Ectodermal cell (in vitro differentiated cells): Measurements from ENCODE around the gene CPSF3.

Experiments used
- H3K27ac ChIP-seq: 2 replicates; pipeline ENCODE4 v1.7.0; 2013; ENCODE audit warnings: mild to moderate bottlenecking, low read depth, low read length; ENCODE audit not compliant: insufficient read depth, poor library complexity, severe bottlenecking
- H3K27me3 ChIP-seq: 2 replicates; pipeline ENCODE4 v1.7.0; 2013; ENCODE audit warnings: mild to moderate bottlenecking, low read length; ENCODE audit not compliant: insufficient read depth, control insufficient read depth, poor library complexity, severe bottlenecking
- H3K36me3 ChIP-seq: one replicate; pipeline ENCODE4 v1.7.0; 2013; ENCODE audit warnings: low read length; ENCODE audit not compliant: control insufficient read depth, insufficient read depth
- H3K4me1 ChIP-seq: one replicate; pipeline ENCODE4 v1.7.0; 2013; ENCODE audit warnings: low read length; ENCODE audit not compliant: control insufficient read depth, insufficient read depth
- H3K4me3 ChIP-seq: 2 replicates; pipeline ENCODE4 v1.7.0; 2013; ENCODE audit warnings: low read depth, low read length, control low read depth; ENCODE audit not compliant: insufficient read depth
- H3K9me3 ChIP-seq: 2 replicates; pipeline ENCODE4 v1.7.0; 2013; ENCODE audit warnings: mild to moderate bottlenecking, low read length, moderate library complexity; ENCODE audit not compliant: control insufficient read depth
- WGBS, 2 experiments: methylation state at CpG; one replicate each; pipeline ENCODE4 v1.1.7; 2013; ENCODE audit warnings: missing lambda C conversion rate in 2 of 2; 5-methylcytosine and 5-hydroxymethylcytosine counted together

Gene CPSF3

GRCh38 chr2:9440058-9440727, 16.7 kb downstream of the CPSF3 start:
- WGBS, 2 experiments = 100% methylated on average over 1 of the region's 1 CpG
- no peak overlapping the region for H3K27ac ChIP-seq
- H3K9me3 ChIP-seq = no peaks in the 10 kb centered on the region
- no peaks in the 10 kb centered on the region for H3K27me3 ChIP-seq
- no peak overlapping the region for H3K4me3 ChIP-seq
- H3K4me1 ChIP-seq = no peaks in the 10 kb centered on the region
- peaks cover 41% of the 10 kb centered on the region for H3K36me3 ChIP-seq

GRCh38 chr2:9441556-9441955, 18.1 kb downstream of the CPSF3 start:
- peaks cover 50% of the 10 kb centered on the region for H3K36me3 ChIP-seq
- WGBS, 2 experiments = 66% methylated on average over 3 of the region's 3 CpGs

GRCh38 chr2:9443526-9443925, 20.1 kb downstream of the CPSF3 start:
- WGBS, 2 experiments = 96 to 98% methylated on average over 5 of the region's 5 CpGs
- H3K4me3 ChIP-seq = no peak overlapping the region
- H3K4me1 ChIP-seq = no peaks in the 10 kb centered on the region
- no peaks in the 10 kb centered on the region for H3K27me3 ChIP-seq
- no peak overlapping the region for H3K27ac ChIP-seq
- no peaks in the 10 kb centered on the region for H3K9me3 ChIP-seq
- H3K36me3 ChIP-seq = peaks cover 47% of the 10 kb centered on the region

More at GRCh38 chr2:9441556-9441955, 18.1 kb downstream of the CPSF3 start:
- Histone ChIP-seq H3K9me3 (no peaks in the 10 kb centered on the region), H3K27ac (no peak overlapping the region), H3K4me3 (no peak overlapping the region), H3K27me3 (no peaks in the 10 kb centered on the region), H3K4me1 (no peaks in the 10 kb centered on the region)

- Histone ChIP-seq H3K4me1 (no peaks in the 10 kb centered on the region), H3K27ac (no peak overlapping the region), H3K4me3 (no peak overlapping the region), H3K36me3 (peaks cover 50% of the 10 kb centered on the region), H3K9me3 (no peaks in the 10 kb centered on the region), H3K27me3 (no peaks in the 10 kb centered on the region)
- WGBS, 2 experiments = 74 to 82% methylated on average over 6 to 7 of the region's 7 CpGs
These were observed 21.6 kb downstream of the CPSF3 start for GRCh38 chr2:9445089-9445488.

DNA sequence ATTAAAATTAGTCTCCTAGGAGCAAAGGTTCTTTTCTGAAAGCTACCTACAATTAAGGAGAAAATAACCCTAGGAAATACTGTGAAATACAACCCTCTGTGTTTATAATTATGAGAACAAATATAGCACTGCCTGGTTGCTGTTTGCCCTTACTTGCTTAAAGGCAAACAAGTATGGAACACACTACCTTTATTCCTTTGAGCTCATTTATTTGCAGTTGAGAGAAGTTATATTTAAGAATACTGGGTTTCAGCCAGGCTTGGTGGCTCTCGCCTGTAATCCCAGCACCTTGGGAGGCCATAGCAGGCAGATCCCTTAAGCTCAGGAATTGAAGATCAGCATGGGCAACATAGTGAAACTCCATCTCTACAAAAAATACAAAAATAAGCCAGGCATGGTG, 27.8 kb downstream of the CPSF3 start:
- no peak overlapping the region for H3K27ac ChIP-seq
- peaks cover 44% of the 10 kb centered on the region for H3K36me3 ChIP-seq
- 91 to 100% methylated on average over 1 of the region's 1 CpG for WGBS, 2 experiments

DNA sequence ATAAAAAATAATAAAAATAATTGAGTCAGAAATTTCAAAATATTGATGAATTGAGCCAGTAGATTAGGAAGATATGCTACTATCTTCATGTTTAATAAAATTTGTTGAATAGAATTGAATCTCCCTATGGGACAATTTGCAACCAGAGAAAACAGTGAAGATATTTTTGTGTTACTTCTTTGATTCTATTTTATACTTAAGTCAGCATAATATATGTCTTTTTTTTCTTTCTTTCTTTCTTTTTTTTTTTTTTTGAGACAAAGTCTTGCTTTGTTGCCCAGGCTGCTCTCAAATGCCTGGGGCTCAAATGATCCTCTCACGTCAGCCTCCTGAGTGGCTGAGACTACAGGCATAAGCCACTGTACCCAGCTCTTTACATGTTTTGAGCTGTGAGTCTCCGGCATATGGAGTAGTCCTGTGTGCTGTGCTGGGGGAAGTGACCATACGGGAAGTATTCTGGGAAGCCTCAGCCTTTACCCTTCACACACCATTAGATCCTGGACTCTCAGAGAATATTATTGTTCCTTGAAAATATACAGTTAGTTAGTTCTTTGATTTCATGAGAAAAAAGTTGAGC, 37.1 kb downstream of the CPSF3 start:
- Histone ChIP-seq H3K27me3 (no peaks in the 10 kb centered on the region), H3K4me3 (no peak overlapping the region), H3K9me3 (no peaks in the 10 kb centered on the region), H3K4me1 (no peaks in the 10 kb centered on the region), H3K27ac (no peak overlapping the region), H3K36me3 (peaks cover 9% of the 10 kb centered on the region)
- WGBS, 2 experiments = 95 to 97% methylated on average over 3 of the region's 3 CpGs

More for the DNA sequence above, 27.8 kb downstream of the CPSF3 start:
- Histone ChIP-seq H3K4me3 (no peak overlapping the region), H3K4me1 (no peaks in the 10 kb centered on the region), H3K27me3 (no peaks in the 10 kb centered on the region), H3K9me3 (no peaks in the 10 kb centered on the region)

DNA sequence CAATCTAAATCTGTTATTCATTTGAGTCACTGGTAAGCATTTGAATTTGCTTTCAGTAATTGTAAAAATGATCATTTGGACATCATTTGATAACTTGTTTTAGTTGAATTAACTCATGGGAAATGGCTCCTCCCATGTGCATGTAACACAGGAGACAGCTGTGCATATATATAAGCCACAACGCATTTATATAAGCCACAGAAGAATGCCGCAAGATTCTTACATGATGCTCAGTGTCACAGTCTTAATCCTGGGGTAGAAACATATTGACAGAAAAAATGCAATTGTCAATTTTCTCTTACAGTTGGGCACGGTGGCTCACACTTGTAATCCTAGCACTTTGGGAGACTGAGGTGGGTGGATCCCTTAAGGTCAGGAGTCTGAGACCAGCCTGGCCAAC, 37.6 kb downstream of the CPSF3 start:
- no peaks in the 10 kb centered on the region for H3K27me3 ChIP-seq

GRCh38 chr2:9462313-9462712, 38.9 kb downstream of the CPSF3 start:
- Histone ChIP-seq H3K36me3 (peaks cover 15% of the 10 kb centered on the region), H3K4me3 (no peak overlapping the region), H3K27me3 (no peaks in the 10 kb centered on the region), H3K9me3 (no peaks in the 10 kb centered on the region), H3K27ac (no peak overlapping the region), H3K4me1 (no peaks in the 10 kb centered on the region)
- 95 to 98% methylated on average over 4 to 5 of the region's 5 CpGs for WGBS, 2 experiments

More for the DNA sequence above, 37.6 kb downstream of the CPSF3 start:
- Histone ChIP-seq H3K9me3 (no peaks in the 10 kb centered on the region), H3K4me3 (no peak overlapping the region), H3K36me3 (peaks cover 10% of the 10 kb centered on the region), H3K4me1 (no peaks in the 10 kb centered on the region), H3K27ac (no peak overlapping the region)
- WGBS, 2 experiments = 92 to 94% methylated on average over 3 of the region's 3 CpGs

- Histone ChIP-seq H3K36me3 (peaks cover 15% of the 10 kb centered on the region), H3K4me3 (no peak overlapping the region), H3K27ac (no peak overlapping the region), H3K4me1 (no peaks in the 10 kb centered on the region), H3K27me3 (no peaks in the 10 kb centered on the region), H3K9me3 (no peaks in the 10 kb centered on the region)
- 90 to 92% methylated on average over 6 of the region's 6 CpGs for WGBS, 2 experiments
These were observed 39.6 kb downstream of the CPSF3 start for GRCh38 chr2:9462886-9463697.

- no peak overlapping the region for H3K27ac ChIP-seq
- 80 to 83% methylated on average over 7 of the region's 7 CpGs for WGBS, 2 experiments
- H3K9me3 ChIP-seq = no peaks in the 10 kb centered on the region
- H3K27me3 ChIP-seq = no peaks in the 10 kb centered on the region
- no peaks in the 10 kb centered on the region for H3K4me1 ChIP-seq
- H3K4me3 ChIP-seq = no peak overlapping the region
- peaks cover 16% of the 10 kb centered on the region for H3K36me3 ChIP-seq
These were observed 40.2 kb downstream of the CPSF3 start for GRCh38 chr2:9463698-9464034.
